ENCODE results near the gene AXIN1. TPM values are rescaled to one million over a fixed set of nuclear protein-coding genes. Genes with fewer than 3 reads are reported as not detected.
"Not testable (repeated sequence)": the region's sequence is repeated elsewhere in the genome, so short reads cannot be mapped to it uniquely, and the experiment has no call there.

AXIN1 gene
- total RNA-seq, 1 experiment from 2014 or later, result 43.7 TPM

GRCh38 chr16:389352-389751 is 36.8 kb upstream of the AXIN1 start:
- Mint-ChIP-seq H3K36me3 (ENCODE audit: insufficient read depth, unreplicated experiment) (no peaks in the 10 kb centered on the region), H3K4me1 (ENCODE audit: insufficient read depth, unreplicated experiment) (no peaks in the 10 kb centered on the region), H3K27me3 (ENCODE audit: insufficient read depth, unreplicated experiment) (no peaks in the 10 kb centered on the region), H3K27ac (ENCODE audit: low read depth, unreplicated experiment) (no peak overlapping the region), H3K9me3 (ENCODE audit: unreplicated experiment) (no peaks in the 10 kb centered on the region), H3K4me3 (ENCODE audit: unreplicated experiment) (no peak overlapping the region)
- ChIA-PET POLR2A (no interaction called here), CTCF (no interaction called here)
- BruUV-seq (replicated peaks), result no TSS peak
- intact Hi-C loops (cut with micrococcal nuclease), result no loop called here
- no peak for TF ChIP-seq CTCF (IDR thresholded peaks at IDR 0.05; ENCODE audit: unreplicated experiment)
- no peak for DNase-seq (ENCODE audit: unreplicated experiment)

- CTCF ChIA-PET, result interaction anchor here (0.7 kb wide), 2 partner anchors 153 to 221 kb away, joined by 3 read pairs; no protein-coding TSS in a partner anchor
- H3K4me1 Mint-ChIP-seq (ENCODE audit: insufficient read depth, unreplicated experiment); H3K27me3 Mint-ChIP-seq (ENCODE audit: insufficient read depth, unreplicated experiment); H3K36me3 Mint-ChIP-seq (ENCODE audit: insufficient read depth, unreplicated experiment); POLR2A ChIA-PET; H3K27ac Mint-ChIP-seq (ENCODE audit: low read depth, unreplicated experiment); H3K9me3 Mint-ChIP-seq (ENCODE audit: unreplicated experiment); BruUV-seq (replicated peaks); H3K4me3 Mint-ChIP-seq (ENCODE audit: unreplicated experiment); DNase-seq (ENCODE audit: unreplicated experiment): not testable (repeated sequence)
- intact Hi-C loops (cut with micrococcal nuclease), result loop anchor here (2.0 kb wide), 1 partner anchor 107 kb away; no protein-coding TSS in a partner anchor
These were observed 35.5 kb upstream of the AXIN1 start for GRCh38 chr16:387761-388666.

GRCh38 chr16:386641-387156 is 34.2 kb upstream of the AXIN1 start:
- H3K4me1 Mint-ChIP-seq (ENCODE audit: insufficient read depth, unreplicated experiment), result peaks cover 6% of the 10 kb centered on the region
- ChIA-PET CTCF (interaction anchor here (0.6 to 0.8 kb wide), 7 partner anchors 111 to 297 kb away, joined by 3 to 4 read pairs (median 3); no protein-coding TSS in a partner anchor), POLR2A (interaction anchor here (0.7 kb wide), 1 partner anchor 109 kb away, joined by 3 read pairs; no protein-coding TSS in a partner anchor)
- intact Hi-C loops (cut with micrococcal nuclease), result loop anchor here (2.0 kb wide), 1 partner anchor 108 kb away; no protein-coding TSS in a partner anchor
- no TSS peak for BruUV-seq (replicated peaks)
- TF ChIP-seq CTCF (IDR thresholded peaks at IDR 0.05; ENCODE audit: unreplicated experiment), result peak; percentile 17
- peaks cover 9% of the 10 kb centered on the region for H3K36me3 Mint-ChIP-seq (ENCODE audit: insufficient read depth, unreplicated experiment)
- H3K9me3 Mint-ChIP-seq (ENCODE audit: unreplicated experiment), result no peaks in the 10 kb centered on the region
- no peaks in the 10 kb centered on the region for H3K27me3 Mint-ChIP-seq (ENCODE audit: insufficient read depth, unreplicated experiment)
- no peak for DNase-seq (ENCODE audit: unreplicated experiment)
- H3K27ac Mint-ChIP-seq (ENCODE audit: low read depth, unreplicated experiment), result no peak overlapping the region
- H3K4me3 Mint-ChIP-seq (ENCODE audit: unreplicated experiment), result no peak overlapping the region

- Mint-ChIP-seq H3K36me3 (ENCODE audit: insufficient read depth, unreplicated experiment) (peaks cover 9% of the 10 kb centered on the region), H3K4me3 (ENCODE audit: unreplicated experiment) (peak overlapping the region; percentile 72), H3K9me3 (ENCODE audit: unreplicated experiment) (no peaks in the 10 kb centered on the region), H3K27ac (ENCODE audit: low read depth, unreplicated experiment) (no peak overlapping the region), H3K4me1 (ENCODE audit: insufficient read depth, unreplicated experiment) (peaks cover 6% of the 10 kb centered on the region), H3K27me3 (ENCODE audit: insufficient read depth, unreplicated experiment) (no peaks in the 10 kb centered on the region)
- CTCF ChIA-PET, result interaction anchor here (0.5 to 0.6 kb wide), 2 partner anchors 12 to 187 kb away, joined by 4 read pairs; no protein-coding TSS in a partner anchor
- DNase-seq (ENCODE audit: unreplicated experiment), result peak; percentile 51
- BruUV-seq (replicated peaks), result no TSS peak
- POLR2A ChIA-PET, result interaction anchor here (0.7 to 2.3 kb wide), 9 partner anchors 12 to 154 kb away, joined by 3 to 8 read pairs (median 3); partner anchors contain the start of genes CAPN15, DECR2, LUC7L and MRPL28
- intact Hi-C loops (cut with micrococcal nuclease), result no loop called here
- TF ChIP-seq CTCF (IDR thresholded peaks at IDR 0.05; ENCODE audit: unreplicated experiment), result no peak
These were observed 31.0 kb upstream of the AXIN1 start for GRCh38 chr16:383326-384051.
